Activated T-helper 2 cell treated with anti-CD3 and anti-CD28 coated beads, Interferon-gamma antibody, Interleukin-2, Interleukin-4, amounts not matched to agents 10 μg/mL and 5 μg/mL and 100 μg/mL, durations not matched to agents 14 hours and 24 hours and 36 hours (primary cell): ENCODE data around the gene PARD3. TPM values are rescaled to one million over a fixed set of nuclear protein-coding genes. Genes with fewer than 3 reads are reported as not detected.

Experiments used
- DNase-seq: peaks from one replicate; pipeline ENCODE4 v3.0.0; 2021; ENCODE audit warnings: low spot score
- H3K27ac Mint-ChIP-seq: one replicate; pipeline ENCODE4 v1.8.0; 2021; ENCODE audit warnings: mixed read lengths
- H3K27me3 Mint-ChIP-seq: one replicate; pipeline ENCODE4 v1.8.0; 2021; ENCODE audit warnings: low read depth, mixed read lengths
- H3K36me3 Mint-ChIP-seq: one replicate; pipeline ENCODE4 v1.8.0; 2021; ENCODE audit warnings: low read depth, mixed read lengths
- H3K4me1 Mint-ChIP-seq: one replicate; pipeline ENCODE4 v1.8.0; 2021; ENCODE audit warnings: low read depth, mixed read lengths
- H3K4me3 Mint-ChIP-seq: one replicate; pipeline ENCODE4 v1.8.0; 2021; ENCODE audit warnings: low read depth, mild to moderate bottlenecking, moderate library complexity, mixed read lengths
- H3K9me3 Mint-ChIP-seq: one replicate; pipeline ENCODE4 v1.8.0; 2021; ENCODE audit warnings: mixed read lengths
- intact Hi-C: fragments of 100-400 bp; cut with micrococcal nuclease; formaldehyde crosslinking; loops from one replicate; pipeline ENCODE4 v1.15.1; 2023
- total RNA-seq: library from RNA; stranded (reverse); gene quantifications from 2 replicates; pipeline ENCODE4 v1.2.3, GENCODE V29; 2022

The PARD3 gene
- total RNA-seq, 1 donor from 2014 or later = 1.4 TPM

- no peak overlapping the region for H3K27ac Mint-ChIP-seq
- intact Hi-C loops = no loop called here
- peaks cover 4% of the 10 kb centered on the region for H3K27me3 Mint-ChIP-seq
- H3K4me3 Mint-ChIP-seq = no peak overlapping the region
- no peaks in the 10 kb centered on the region for H3K4me1 Mint-ChIP-seq
- DNase-seq = no peak
- H3K36me3 Mint-ChIP-seq = no peaks in the 10 kb centered on the region
- no peaks in the 10 kb centered on the region for H3K9me3 Mint-ChIP-seq
These were observed 126.0 kb downstream of the PARD3 start for GRCh38 chr10:34689053-34689452.

- Mint-ChIP-seq H3K27ac (no peak overlapping the region), H3K9me3 (no peaks in the 10 kb centered on the region), H3K4me3 (no peak overlapping the region), H3K4me1 (no peaks in the 10 kb centered on the region), H3K27me3 (peaks cover 2% of the 10 kb centered on the region), H3K36me3 (no peaks in the 10 kb centered on the region)
- intact Hi-C loops = no loop called here
- no peak for DNase-seq
These were observed 127.5 kb downstream of the PARD3 start for GRCh38 chr10:34687434-34688210.

- DNase-seq = no peak
- peaks cover 2% of the 10 kb centered on the region for H3K27me3 Mint-ChIP-seq
- intact Hi-C loops = no loop called here
- no peak overlapping the region for H3K4me3 Mint-ChIP-seq
- H3K27ac Mint-ChIP-seq = no peak overlapping the region
- no peaks in the 10 kb centered on the region for H3K36me3 Mint-ChIP-seq
- no peaks in the 10 kb centered on the region for H3K9me3 Mint-ChIP-seq
- no peaks in the 10 kb centered on the region for H3K4me1 Mint-ChIP-seq
These were observed 132.5 kb downstream of the PARD3 start for GRCh38 chr10:34682580-34682979.

- no peak for DNase-seq
- H3K36me3 Mint-ChIP-seq = no peaks in the 10 kb centered on the region
- H3K4me3 Mint-ChIP-seq = no peak overlapping the region
- no peaks in the 10 kb centered on the region for H3K27me3 Mint-ChIP-seq
- H3K4me1 Mint-ChIP-seq = no peaks in the 10 kb centered on the region
- H3K27ac Mint-ChIP-seq = no peak overlapping the region
- no peaks in the 10 kb centered on the region for H3K9me3 Mint-ChIP-seq
- intact Hi-C loops = no loop called here
These were observed 133.2 kb downstream of the PARD3 start for GRCh38 chr10:34681933-34682332.

GRCh38 chr10:34679177-34679576 lies 135.9 kb downstream of the PARD3 start:
- intact Hi-C loops = no loop called here
- no peaks in the 10 kb centered on the region for H3K4me1 Mint-ChIP-seq
- DNase-seq = no peak
- H3K27me3 Mint-ChIP-seq = peaks cover 2% of the 10 kb centered on the region
- H3K9me3 Mint-ChIP-seq = no peaks in the 10 kb centered on the region
- H3K27ac Mint-ChIP-seq = no peak overlapping the region
- H3K36me3 Mint-ChIP-seq = no peaks in the 10 kb centered on the region
- H3K4me3 Mint-ChIP-seq = no peak overlapping the region

- no peak overlapping the region for H3K27ac Mint-ChIP-seq
These were observed 137.5 kb downstream of the PARD3 start for GRCh38 chr10:34677591-34677990.

GRCh38 chr10:34677132-34677531 lies 138.0 kb downstream of the PARD3 start:
- Mint-ChIP-seq H3K4me3 (no peak overlapping the region), H3K4me1 (no peaks in the 10 kb centered on the region), H3K27me3 (peaks cover 2% of the 10 kb centered on the region), H3K36me3 (no peaks in the 10 kb centered on the region), H3K27ac (no peak overlapping the region), H3K9me3 (no peaks in the 10 kb centered on the region)
- intact Hi-C loops = no loop called here
- DNase-seq = no peak

More at GRCh38 chr10:34677591-34677990, 137.5 kb downstream of the PARD3 start:
- no peaks in the 10 kb centered on the region for H3K4me1 Mint-ChIP-seq
- no peaks in the 10 kb centered on the region for H3K9me3 Mint-ChIP-seq
- no peak overlapping the region for H3K4me3 Mint-ChIP-seq
- H3K36me3 Mint-ChIP-seq = no peaks in the 10 kb centered on the region
- no peak for DNase-seq
- H3K27me3 Mint-ChIP-seq = peaks cover 2% of the 10 kb centered on the region
- intact Hi-C loops = no loop called here

- no peak overlapping the region for H3K27ac Mint-ChIP-seq
- H3K9me3 Mint-ChIP-seq = no peaks in the 10 kb centered on the region
- intact Hi-C loops = no loop called here
- no peak overlapping the region for H3K4me3 Mint-ChIP-seq
- DNase-seq = no peak
- peaks cover 2% of the 10 kb centered on the region for H3K27me3 Mint-ChIP-seq
- no peaks in the 10 kb centered on the region for H3K36me3 Mint-ChIP-seq
- no peaks in the 10 kb centered on the region for H3K4me1 Mint-ChIP-seq
These were observed 140.9 kb downstream of the PARD3 start for GRCh38 chr10:34674176-34674575.

- DNase-seq = no peak
- H3K36me3 Mint-ChIP-seq = no peaks in the 10 kb centered on the region
- no peaks in the 10 kb centered on the region for H3K4me1 Mint-ChIP-seq
- H3K9me3 Mint-ChIP-seq = no peaks in the 10 kb centered on the region
- no peak overlapping the region for H3K27ac Mint-ChIP-seq
- H3K4me3 Mint-ChIP-seq = no peak overlapping the region
- no peaks in the 10 kb centered on the region for H3K27me3 Mint-ChIP-seq
- intact Hi-C loops = no loop called here
These were observed 145.0 kb downstream of the PARD3 start for GRCh38 chr10:34670081-34670480.

- Mint-ChIP-seq H3K4me3 (no peak overlapping the region), H3K27me3 (no peaks in the 10 kb centered on the region), H3K27ac (no peak overlapping the region), H3K9me3 (no peaks in the 10 kb centered on the region), H3K4me1 (no peaks in the 10 kb centered on the region), H3K36me3 (no peaks in the 10 kb centered on the region)
- intact Hi-C loops = no loop called here
- DNase-seq = no peak
These were observed 146.0 kb downstream of the PARD3 start for GRCh38 chr10:34669079-34669478.

- H3K9me3 Mint-ChIP-seq = no peaks in the 10 kb centered on the region
- no peaks in the 10 kb centered on the region for H3K27me3 Mint-ChIP-seq
- no peak overlapping the region for H3K27ac Mint-ChIP-seq
- no peaks in the 10 kb centered on the region for H3K4me1 Mint-ChIP-seq
- no peaks in the 10 kb centered on the region for H3K36me3 Mint-ChIP-seq
- no peak overlapping the region for H3K4me3 Mint-ChIP-seq
- intact Hi-C loops = no loop called here
- no peak for DNase-seq
These were observed 147.9 kb downstream of the PARD3 start for GRCh38 chr10:34667177-34667576.

- no peak for DNase-seq
- intact Hi-C loops = no loop called here
- no peak overlapping the region for H3K27ac Mint-ChIP-seq
- no peaks in the 10 kb centered on the region for H3K27me3 Mint-ChIP-seq
- H3K4me3 Mint-ChIP-seq = no peak overlapping the region
- no peaks in the 10 kb centered on the region for H3K9me3 Mint-ChIP-seq
- no peaks in the 10 kb centered on the region for H3K36me3 Mint-ChIP-seq
- H3K4me1 Mint-ChIP-seq = no peaks in the 10 kb centered on the region
These were observed 148.9 kb downstream of the PARD3 start for GRCh38 chr10:34666008-34666704.

GRCh38 chr10:34664706-34665105 lies 150.4 kb downstream of the PARD3 start:
- intact Hi-C loops = no loop called here
- H3K4me3 Mint-ChIP-seq = no peak overlapping the region
- no peaks in the 10 kb centered on the region for H3K4me1 Mint-ChIP-seq

More at GRCh38 chr10:34664706-34665105, 150.4 kb downstream of the PARD3 start:
- DNase-seq = no peak
- no peaks in the 10 kb centered on the region for H3K9me3 Mint-ChIP-seq
- no peaks in the 10 kb centered on the region for H3K27me3 Mint-ChIP-seq
- no peaks in the 10 kb centered on the region for H3K36me3 Mint-ChIP-seq
- no peak overlapping the region for H3K27ac Mint-ChIP-seq
